Peyer's patch (tissue), 4 donors: ENCODE measurements around the gene CDX1. TPM values are rescaled to one million over a fixed set of nuclear protein-coding genes. Genes with fewer than 3 reads are reported as not detected.

Experiments
- DNase-seq, 3 donors: peaks; one replicate each; pipeline ENCODE4 v3.0.0-alpha.2; 2017 to 2019
- H3K27ac ChIP-seq, 4 donors: fragments of 200-600 bp; sonication (generic); one replicate each; pipeline ENCODE4 v1.5.1; 2016 to 2019
- H3K27me3 ChIP-seq, 2 donors: fragments of 200-600 bp; sonication (generic); one replicate each; pipeline ENCODE4 v1.5.1; 2019
- H3K36me3 ChIP-seq, 3 donors: fragments of 200-600 bp; sonication (generic); one replicate each; pipeline ENCODE4 v1.5.1; 2016 to 2019
- H3K4me1 ChIP-seq, 4 donors: fragments of 200-600 bp; sonication (generic); one replicate each; pipeline ENCODE4 v1.5.1; 2016 to 2019
- H3K4me3 ChIP-seq, 4 donors: fragments of 200-600 bp; sonication (generic); 1 replicate in 3 of 4; 2 replicates in 1 of 4; pipeline ENCODE4 v1.5.1; 2016 to 2019; ENCODE audit warnings: mild to moderate bottlenecking in 1 of 4
- H3K9me3 ChIP-seq, 4 donors: fragments of 200-600 bp; sonication (generic); one replicate each; pipeline ENCODE4 v1.5.1; 2016 to 2019; ENCODE audit warnings: mild to moderate bottlenecking in 1 of 4
- CTCF ChIP-seq, 6 experiments: fragments of 450-650 bp in 4 of 6; fragments of 200-600 bp in 2 of 6; sonication (generic) in 1 of 6; IDR thresholded peaks; one replicate each; pipeline ENCODE4 v1.5.1; 2017 to 2019; ENCODE audit warnings: antibody characterized with exemption in 6 of 6, mild to moderate bottlenecking in 3 of 6, moderate library complexity in 1 of 6
- POLR2A ChIP-seq, 2 donors: fragments of 450-650 bp; IDR thresholded peaks; one replicate each; pipeline ENCODE4 v1.5.1; 2017; ENCODE audit warnings: antibody characterized with exemption in 2 of 2, mild to moderate bottlenecking in 2 of 2, moderate library complexity in 2 of 2
- total RNA-seq, 4 donors: library from RNA; depleted of rRNA; stranded (reverse); fragments of >200 nt; gene quantifications; one replicate each; pipeline ENCODE4 v1.1.0, GENCODE V29; 2016

CDX1 gene
- total RNA-seq, 4 donors from 2014 or later: 177 to 429 (median 370) TPM

DNA sequence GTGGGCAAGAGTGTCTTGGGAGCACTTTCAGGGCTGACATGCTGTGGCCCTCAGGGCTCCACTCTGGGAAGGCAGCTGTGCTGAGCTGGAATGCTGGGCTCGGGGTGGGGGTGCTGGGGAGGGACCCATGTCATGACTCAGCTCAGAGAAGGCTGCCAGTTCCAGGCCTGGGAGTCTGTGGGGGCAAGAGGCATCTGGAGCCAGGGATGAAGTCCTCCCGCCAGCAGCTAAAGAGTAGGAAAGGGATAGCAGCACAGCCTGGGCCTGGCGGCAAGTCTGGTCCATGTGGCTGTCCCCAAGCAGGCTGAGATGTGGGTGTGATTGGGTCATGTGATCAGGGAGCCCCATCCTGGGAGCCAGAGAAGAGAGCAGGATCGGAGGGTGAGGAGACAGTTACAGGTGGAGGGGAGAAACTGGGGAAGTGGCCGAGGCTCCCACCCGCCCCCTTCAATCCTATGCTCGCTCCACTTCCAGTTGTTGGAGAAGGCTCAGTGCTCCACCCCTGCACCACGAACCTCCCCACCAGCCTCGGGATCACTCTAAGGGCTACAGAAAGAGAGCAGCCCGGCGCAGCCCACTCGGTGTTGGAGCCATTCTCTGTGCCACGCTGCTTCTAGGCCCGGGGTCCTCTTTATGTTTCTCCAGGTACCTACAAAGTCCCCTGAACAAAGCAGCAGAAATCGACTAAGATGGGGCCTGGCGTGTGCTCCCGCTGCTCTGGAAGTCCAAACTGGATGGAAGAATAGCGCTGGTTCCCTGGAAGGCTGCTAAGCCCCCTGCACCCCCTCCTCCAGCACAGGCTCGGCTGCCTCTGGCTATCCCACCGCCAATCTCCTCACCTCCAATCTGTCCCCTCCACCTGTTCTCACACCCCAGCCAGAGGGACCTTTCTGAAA is 23.0 kb upstream of the CDX1 start:
- H3K9me3 ChIP-seq: no peaks in the 10 kb centered on the region
- H3K4me3 ChIP-seq: no peak overlapping the region
- H3K36me3 ChIP-seq: no peaks in the 10 kb centered on the region
- TF ChIP-seq POLR2A (IDR thresholded peaks at IDR 0.05): no peak
- TF ChIP-seq CTCF (IDR thresholded peaks at IDR 0.05): no peak
- H3K27ac ChIP-seq: peak overlapping the region; percentile 62 to 84 (median 72)
- no peaks in the 10 kb centered on the region for H3K27me3 ChIP-seq
- H3K4me1 ChIP-seq: peaks cover 0 to 73% (median 0%) of the 10 kb centered on the region in 4 donors
- DNase-seq: peak in 1 of 3 donors; percentile 68

DNA sequence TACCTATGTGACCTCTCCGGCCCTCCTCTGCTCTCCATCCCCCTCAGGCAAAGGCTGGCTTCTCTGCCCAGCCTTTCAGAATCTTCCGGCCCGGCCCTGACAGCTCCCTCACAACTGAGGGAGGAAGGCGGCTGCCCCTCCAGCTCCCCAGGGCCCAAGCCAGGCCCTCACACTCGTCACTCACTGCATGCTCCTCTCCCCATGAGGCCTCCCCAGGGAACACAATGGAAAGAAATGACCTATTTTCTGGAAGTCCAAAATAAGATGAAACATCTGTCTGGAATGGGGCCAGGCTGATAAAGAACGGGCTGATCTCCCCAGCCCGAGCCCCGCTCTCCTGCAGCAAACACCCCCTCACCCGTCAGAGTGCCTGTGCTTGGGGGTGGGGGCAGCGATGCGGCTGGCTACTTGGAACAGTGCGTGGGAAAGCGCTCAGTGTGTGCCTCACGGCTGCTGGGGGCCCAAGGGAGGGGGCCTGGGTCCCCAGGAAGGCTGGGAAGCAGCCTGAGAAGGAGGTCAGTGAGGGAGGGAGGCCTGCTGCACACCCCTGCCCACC is 22.3 kb upstream of the CDX1 start:
- H3K4me1 ChIP-seq: peaks cover 0 to 66% (median 0%) of the 10 kb centered on the region in 4 donors
- H3K27me3 ChIP-seq: no peaks in the 10 kb centered on the region
- no peaks in the 10 kb centered on the region for H3K36me3 ChIP-seq
- no peak for DNase-seq
- no peak for TF ChIP-seq POLR2A (IDR thresholded peaks at IDR 0.05)
- no peaks in the 10 kb centered on the region for H3K9me3 ChIP-seq
- peak overlapping the region; percentile 62 to 84 (median 72) for H3K27ac ChIP-seq
- no peak overlapping the region for H3K4me3 ChIP-seq

DNA sequence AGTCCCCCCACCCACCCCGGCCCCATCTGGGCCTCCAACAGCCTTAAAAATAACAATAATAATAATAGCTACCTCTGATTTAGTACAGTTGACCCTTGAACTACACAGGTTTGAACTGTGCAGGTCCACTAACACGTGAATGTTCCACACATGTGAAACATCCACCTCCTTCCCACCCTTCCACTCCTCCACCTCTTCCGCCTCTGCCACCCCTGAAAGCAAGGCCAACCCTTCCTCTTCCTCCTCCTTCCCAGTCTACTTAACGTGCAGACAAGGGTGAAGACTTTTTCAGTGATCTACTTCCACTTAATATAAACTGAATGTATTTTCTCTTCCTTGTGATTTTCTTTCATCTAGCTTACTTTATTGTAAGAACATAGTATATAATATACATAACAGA is 21.7 kb upstream of the CDX1 start:
- Histone ChIP-seq H3K36me3 (no peaks in the 10 kb centered on the region), H3K9me3 (no peaks in the 10 kb centered on the region), H3K4me3 (no peak overlapping the region), H3K4me1 (peaks cover 0 to 62% (median 0%) of the 10 kb centered on the region in 4 donors), H3K27me3 (no peaks in the 10 kb centered on the region), H3K27ac (peak overlapping the region; percentile 62 to 84 (median 72))
- TF ChIP-seq CTCF (IDR thresholded peaks at IDR 0.05) (no peak), POLR2A (IDR thresholded peaks at IDR 0.05) (no peak)
- no peak for DNase-seq

GRCh38 chr5:150146235-150146634 is 20.3 kb upstream of the CDX1 start:
- no peak for TF ChIP-seq POLR2A (IDR thresholded peaks at IDR 0.05)
- no peak for TF ChIP-seq CTCF (IDR thresholded peaks at IDR 0.05)
- no peaks in the 10 kb centered on the region for H3K27me3 ChIP-seq
- DNase-seq: no peak
- peak overlapping the region in 2 of 4 donors; percentile 48 to 84 for H3K27ac ChIP-seq
- no peaks in the 10 kb centered on the region for H3K9me3 ChIP-seq
- H3K4me3 ChIP-seq: no peak overlapping the region
- H3K36me3 ChIP-seq: no peaks in the 10 kb centered on the region
- peaks cover 0 to 49% (median 0%) of the 10 kb centered on the region in 4 donors for H3K4me1 ChIP-seq

DNA sequence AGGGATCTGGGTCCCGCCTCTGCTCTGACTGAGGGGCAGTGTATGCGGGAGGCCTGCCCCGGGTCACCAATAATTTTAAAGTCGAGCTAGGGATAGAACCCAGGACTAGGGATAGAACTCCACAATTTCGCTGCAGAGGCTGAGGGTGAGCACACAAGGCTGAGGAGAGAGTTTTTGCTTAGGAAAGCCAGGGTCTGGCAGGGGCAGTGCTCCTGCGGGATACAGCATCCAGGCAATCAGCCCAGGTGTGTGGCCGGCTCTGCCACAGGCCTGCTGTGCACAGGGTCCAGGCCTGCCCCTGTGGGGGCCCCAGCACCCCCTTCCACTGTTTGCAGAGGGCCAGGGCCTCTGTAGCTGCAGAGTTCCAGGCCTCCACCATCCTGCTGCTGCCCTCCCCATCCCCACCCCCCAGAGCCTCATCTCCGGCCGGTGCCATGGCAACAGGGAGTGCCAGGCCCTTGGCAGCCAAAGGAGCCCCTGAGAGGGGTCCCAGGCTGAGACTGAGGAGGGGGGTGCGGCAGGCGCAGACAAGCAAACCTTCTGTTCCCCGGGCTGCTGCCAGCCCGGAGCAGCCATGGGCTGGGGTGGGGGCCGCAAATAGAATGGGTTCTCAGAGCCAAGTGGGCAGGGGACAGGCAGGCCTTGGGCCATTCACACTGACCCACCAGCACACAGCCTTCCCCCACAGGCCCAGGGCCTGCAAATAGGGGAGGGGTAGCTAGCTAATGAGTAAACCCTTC is 19.5 kb upstream of the CDX1 start:
- H3K36me3 ChIP-seq: no peaks in the 10 kb centered on the region
- peak overlapping the region in 3 of 4 donors; percentile 16 to 48 (median 42) for H3K27ac ChIP-seq
- no peaks in the 10 kb centered on the region for H3K27me3 ChIP-seq
- H3K9me3 ChIP-seq: no peaks in the 10 kb centered on the region
- TF ChIP-seq CTCF (IDR thresholded peaks at IDR 0.05): no peak
- TF ChIP-seq POLR2A (IDR thresholded peaks at IDR 0.05): no peak
- peaks cover 0 to 42% (median 0%) of the 10 kb centered on the region in 4 donors for H3K4me1 ChIP-seq
- no peak overlapping the region for H3K4me3 ChIP-seq
- no peak for DNase-seq
